T-helper 1 cell treated with Interleukin-12 subunit alpha and Interleukin-12 subunit beta and Interleukin-4 antibody, amounts not matched to agents 30 μg/mL and 1 μg/mL, for 36 hours (primary cell): ENCODE results near the gene DTHD1.

Source experiments
- H3K27ac Mint-ChIP-seq: one replicate; pipeline ENCODE4 v1.8.0; 2021; ENCODE audit warnings: mild to moderate bottlenecking, mixed read lengths
- H3K27me3 Mint-ChIP-seq: one replicate; pipeline ENCODE4 v1.8.0; 2021; ENCODE audit warnings: low read depth, mixed read lengths
- H3K36me3 Mint-ChIP-seq: one replicate; pipeline ENCODE4 v1.8.0; 2021; ENCODE audit warnings: low read depth, mixed read lengths
- H3K4me1 Mint-ChIP-seq: one replicate; pipeline ENCODE4 v1.8.0; 2021; ENCODE audit warnings: low read depth, mixed read lengths
- H3K4me3 Mint-ChIP-seq: one replicate; pipeline ENCODE4 v1.8.0; 2021; ENCODE audit warnings: mild to moderate bottlenecking, moderate library complexity, mixed read lengths
- H3K9me3 Mint-ChIP-seq: one replicate; pipeline ENCODE4 v1.8.0; 2021; ENCODE audit warnings: mixed read lengths

Gene DTHD1

DNA sequence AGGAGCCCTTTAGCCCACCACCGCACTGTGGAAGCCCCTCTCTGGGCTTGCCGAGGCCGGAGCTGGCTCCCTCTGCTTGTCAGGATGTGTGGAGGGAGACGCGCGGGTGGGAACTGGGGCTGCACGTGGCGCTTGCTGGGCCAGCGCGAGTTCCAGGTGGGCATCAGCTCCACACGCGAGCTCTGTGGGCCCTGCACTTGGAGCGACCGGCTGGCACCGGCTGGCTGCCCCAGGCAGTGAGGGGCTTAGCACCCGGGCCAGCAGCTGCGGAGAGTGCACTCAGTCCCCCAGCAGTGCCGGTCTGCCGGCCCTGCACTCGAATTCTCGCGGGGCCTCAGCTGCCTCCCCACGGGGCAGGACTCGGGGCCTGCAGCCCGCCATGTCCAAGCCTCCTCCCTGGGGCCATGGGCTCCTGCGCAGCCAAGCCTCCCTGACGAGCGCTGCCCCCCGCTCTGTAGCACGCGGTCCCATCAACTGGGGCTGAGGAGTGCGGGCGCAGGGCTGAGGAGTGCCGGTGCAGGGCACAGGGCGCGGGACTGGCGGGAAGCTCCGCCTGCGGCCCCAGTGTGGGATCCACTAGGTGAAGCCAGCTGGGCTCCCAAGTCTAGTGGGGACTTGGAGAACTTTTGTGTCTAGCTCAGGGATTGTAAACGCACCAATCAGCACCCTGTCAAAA lies 93.6 kb downstream of the DTHD1 start:
- no peak overlapping the region for H3K27ac Mint-ChIP-seq
- no peaks in the 10 kb centered on the region for H3K4me1 Mint-ChIP-seq
- no peak overlapping the region for H3K4me3 Mint-ChIP-seq
- H3K27me3 Mint-ChIP-seq, result peaks cover 20% of the 10 kb centered on the region
- H3K36me3 Mint-ChIP-seq, result no peaks in the 10 kb centered on the region
- H3K9me3 Mint-ChIP-seq, result peaks cover 29% of the 10 kb centered on the region

DNA sequence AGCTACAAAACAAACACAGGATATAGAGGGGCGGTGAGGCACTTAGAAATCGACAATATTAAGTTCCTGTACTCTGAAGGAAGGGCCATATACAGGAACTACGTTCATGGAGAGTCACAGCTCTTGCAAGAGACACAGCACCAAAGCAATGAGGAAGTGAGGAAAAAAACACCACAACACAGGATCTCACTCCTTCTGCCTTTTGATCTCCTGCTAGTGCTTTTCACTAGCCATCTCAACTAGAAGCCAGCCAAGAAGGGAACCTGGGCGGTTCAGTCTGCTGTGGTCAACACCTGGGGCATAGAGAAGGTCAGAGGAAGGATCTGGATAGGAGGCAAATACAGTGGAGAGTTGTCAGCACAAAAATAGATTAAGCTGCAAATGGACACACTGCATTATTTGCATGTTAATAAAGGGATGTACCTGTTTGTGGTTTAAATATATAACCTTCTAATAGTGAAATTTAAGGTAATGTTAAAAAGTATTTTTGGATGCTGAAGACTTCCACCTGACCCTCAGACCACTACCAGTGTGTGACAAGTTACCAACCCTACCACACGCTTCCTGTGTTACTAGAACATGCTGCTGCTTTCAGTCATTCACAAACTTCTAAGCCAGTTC lies 104.6 kb downstream of the DTHD1 start:
- Mint-ChIP-seq H3K27me3 (peaks cover 5% of the 10 kb centered on the region), H3K4me1 (peaks cover 30% of the 10 kb centered on the region), H3K27ac (peak overlapping the region; percentile 85), H3K9me3 (no peaks in the 10 kb centered on the region), H3K4me3 (peak overlapping the region; percentile 57), H3K36me3 (no peaks in the 10 kb centered on the region)

DNA sequence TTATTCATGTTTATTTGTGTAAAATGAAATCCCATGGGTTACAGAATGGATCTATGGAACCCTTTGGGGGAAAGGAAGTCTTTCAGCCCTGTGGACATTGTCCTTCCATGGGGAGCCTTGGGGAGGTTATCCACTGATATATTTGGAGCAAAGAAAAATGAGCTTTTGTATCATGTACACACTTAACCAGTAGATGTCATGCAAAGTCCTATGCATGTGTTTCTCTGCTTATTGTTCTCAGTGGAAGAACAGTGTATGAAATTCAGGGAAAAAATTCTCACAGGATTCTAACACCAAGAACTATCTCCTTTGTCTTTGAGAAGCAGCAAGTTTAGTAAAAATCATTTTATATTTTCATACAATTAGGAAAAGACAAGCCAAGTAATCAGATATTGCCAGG lies 105.3 kb downstream of the DTHD1 start:
- H3K27ac Mint-ChIP-seq, result peak overlapping the region; percentile 85
- H3K36me3 Mint-ChIP-seq, result no peaks in the 10 kb centered on the region
- peaks cover 31% of the 10 kb centered on the region for H3K4me1 Mint-ChIP-seq
- H3K9me3 Mint-ChIP-seq, result no peaks in the 10 kb centered on the region
- peaks cover 5% of the 10 kb centered on the region for H3K27me3 Mint-ChIP-seq
- no peak overlapping the region for H3K4me3 Mint-ChIP-seq

DNA sequence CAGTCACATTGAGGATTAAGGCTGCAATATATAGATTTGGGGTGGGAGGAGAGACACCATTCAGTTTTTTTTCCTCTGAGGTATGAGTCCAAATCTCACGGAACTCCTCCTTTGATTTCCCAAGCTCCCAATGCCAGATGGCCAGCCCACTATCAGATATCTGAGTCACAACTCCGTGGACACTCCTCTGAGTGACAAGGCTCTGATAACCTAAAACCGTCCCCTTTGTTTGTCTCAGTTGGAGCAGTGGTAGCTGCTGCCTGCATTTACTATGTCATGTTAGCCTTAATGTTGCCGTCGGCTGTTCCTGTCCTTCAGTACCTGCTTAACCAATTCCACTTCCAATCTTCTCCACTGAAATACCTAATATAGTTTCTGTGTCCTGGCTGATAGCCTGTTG lies 107.3 kb downstream of the DTHD1 start:
- H3K4me3 Mint-ChIP-seq, result no peak overlapping the region
- H3K4me1 Mint-ChIP-seq, result peaks cover 30% of the 10 kb centered on the region
- peaks cover 9% of the 10 kb centered on the region for H3K27me3 Mint-ChIP-seq
- no peaks in the 10 kb centered on the region for H3K9me3 Mint-ChIP-seq
- no peak overlapping the region for H3K27ac Mint-ChIP-seq
- H3K36me3 Mint-ChIP-seq, result no peaks in the 10 kb centered on the region

DNA sequence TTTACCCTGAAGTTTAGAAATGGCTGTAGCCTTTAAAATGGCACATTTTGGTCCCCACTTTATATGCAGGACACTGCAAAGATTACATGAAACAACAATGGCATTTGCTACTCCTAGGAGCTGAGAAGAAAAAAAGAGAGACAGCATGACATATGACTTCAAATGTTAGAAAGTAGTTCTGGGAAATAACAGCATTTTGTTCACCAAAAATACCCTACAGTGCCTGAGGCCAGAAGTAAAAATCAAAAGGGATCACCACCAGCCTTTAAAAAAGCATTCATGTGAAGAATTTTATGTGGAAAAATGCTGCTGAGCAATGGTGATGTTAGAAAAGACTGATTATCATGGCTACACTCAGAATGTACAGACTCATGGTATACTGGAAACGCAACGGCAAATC lies 110.0 kb downstream of the DTHD1 start:
- Mint-ChIP-seq H3K4me1 (peaks cover 33% of the 10 kb centered on the region), H3K36me3 (no peaks in the 10 kb centered on the region), H3K27ac (no peak overlapping the region), H3K4me3 (no peak overlapping the region), H3K27me3 (peaks cover 9% of the 10 kb centered on the region), H3K9me3 (no peaks in the 10 kb centered on the region)

DNA sequence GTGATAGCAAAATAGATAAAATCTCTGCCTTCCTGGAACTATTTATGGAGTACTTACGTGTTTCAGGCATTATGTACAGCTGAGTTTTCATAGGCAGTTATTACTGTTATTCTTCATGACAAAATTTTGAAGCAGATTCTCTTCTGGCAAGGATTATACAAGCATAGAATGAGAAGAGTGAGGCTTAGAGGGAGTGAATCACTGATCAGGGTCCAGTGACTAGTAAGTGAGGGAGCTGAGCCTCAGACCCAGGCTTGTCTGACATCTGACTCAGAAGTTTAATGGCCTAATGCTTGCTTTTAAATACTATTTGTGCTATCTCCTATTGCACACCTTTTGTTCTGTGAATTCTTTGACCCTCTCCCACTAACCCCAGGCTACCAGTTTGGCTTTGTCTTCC lies 110.6 kb downstream of the DTHD1 start:
- H3K4me3 Mint-ChIP-seq, result no peak overlapping the region
- H3K36me3 Mint-ChIP-seq, result no peaks in the 10 kb centered on the region
- H3K9me3 Mint-ChIP-seq, result no peaks in the 10 kb centered on the region
- peaks cover 28% of the 10 kb centered on the region for H3K4me1 Mint-ChIP-seq
- H3K27me3 Mint-ChIP-seq, result peaks cover 9% of the 10 kb centered on the region
- H3K27ac Mint-ChIP-seq, result no peak overlapping the region

DNA sequence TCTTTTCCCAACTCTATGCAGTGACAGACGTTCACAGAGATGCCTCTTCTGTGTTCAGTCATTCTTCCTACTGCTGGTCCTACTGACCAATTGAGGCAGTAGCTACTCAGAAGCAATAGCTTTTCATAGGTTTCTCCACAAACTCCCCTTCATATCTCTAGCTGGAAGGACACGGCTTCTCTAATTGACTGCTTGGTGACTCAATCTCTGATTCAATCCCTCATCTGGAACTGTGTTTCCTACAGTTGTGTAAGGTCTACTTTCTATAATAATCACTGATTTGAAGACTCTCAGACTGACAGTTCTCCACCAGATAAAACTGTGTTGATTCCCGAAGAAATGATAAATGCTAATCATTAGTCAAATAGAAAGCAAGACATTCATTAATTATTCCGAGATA lies 111.5 kb downstream of the DTHD1 start:
- no peak overlapping the region for H3K4me3 Mint-ChIP-seq
- peaks cover 9% of the 10 kb centered on the region for H3K27me3 Mint-ChIP-seq
- no peak overlapping the region for H3K27ac Mint-ChIP-seq
- peaks cover 26% of the 10 kb centered on the region for H3K4me1 Mint-ChIP-seq
- H3K9me3 Mint-ChIP-seq, result no peaks in the 10 kb centered on the region
- H3K36me3 Mint-ChIP-seq, result no peaks in the 10 kb centered on the region
